Measurements from ENCODE around the gene KCNA5. TPM values are rescaled to one million over a fixed set of nuclear protein-coding genes. Genes with fewer than 3 reads are reported as not detected.

KCNA5 gene
- total and polyA plus RNA-seq, 9 of the 15 experiments (the other 6 are each of a cell fraction or from before 2014, with no cell fraction given): not detected

GRCh38 chr12:5070090-5070489, 26.4 kb downstream of the KCNA5 start:
- no peak overlapping the region for H3K9ac ChIP-seq (ENCODE audit: insufficient read depth in 1 of 2, low read depth in 2 of 2, low read length in 2 of 2)
- intact Hi-C loops (cut with micrococcal nuclease) (no loop called here), in situ Hi-C loops (cut with MboI) (no loop called here)
- POLR2A ChIA-PET: no interaction called here
- no peaks in the 10 kb centered on the region for H3K79me2 ChIP-seq (ENCODE audit: control insufficient read depth, insufficient read depth, low read length)
- CTCF ChIA-PET (ENCODE audit: low intra/inter-chr PET ratio): no interaction called here
- no peak for TF ChIP-seq CGGBP1 (CRISPR knock-in tag; IDR thresholded peaks at IDR 0.05)
- no peak for TF ChIP-seq BDP1 (IDR thresholded peaks at IDR 0.05; ENCODE audit: insufficient read depth, insufficient read length)
- TF ChIP-seq ZNF239 (CRISPR knock-in tag; IDR thresholded peaks at IDR 0.05): no peak
- no peak for TF ChIP-seq ZNF407 (IDR thresholded peaks at IDR 0.05; ENCODE audit: low read depth)
- TF ChIP-seq PTRF (tag; IDR thresholded peaks at IDR 0.05): no peak
- TF ChIP-seq ZNF431 (CRISPR knock-in tag; IDR thresholded peaks at IDR 0.05): no peak
- no peak for TF ChIP-seq TRIM24 (IDR thresholded peaks at IDR 0.05)
- TF ChIP-seq RAD51 (IDR thresholded peaks at IDR 0.05; ENCODE audit: borderline replicate concordance, low read depth): no peak
- TF ChIP-seq DDX20 (tag; IDR thresholded peaks at IDR 0.05; ENCODE audit: low read depth): no peak
- TF ChIP-seq FIP1L1 (IDR thresholded peaks at IDR 0.05; ENCODE audit: low read depth, low read length, poor library complexity, severe bottlenecking): no peak
- TF ChIP-seq SMC3 (conservative IDR thresholded peaks at IDR 0.05; ENCODE audit: insufficient read depth, low read depth, low read length): no peak
- TF ChIP-seq ZNF263 (CRISPR knock-in tag; IDR thresholded peaks at IDR 0.05; ENCODE audit: borderline replicate concordance): no peak
- no peak for TF ChIP-seq PPARD (CRISPR knock-in tag; IDR thresholded peaks at IDR 0.05)
- H3K27ac ChIP-seq (ENCODE audit: extremely low read depth, low read depth, low read length): no peak overlapping the region
- WGBS (ENCODE audit: insufficient coverage, low coverage, missing lambda C conversion rate): 0% methylated on average over 3 of the region's 3 CpGs
- H3K4me1 ChIP-seq (replicated peaks in 1 of 2; ENCODE audit: control insufficient read depth in 2 of 2, insufficient read depth in 2 of 2, low read length in 2 of 2): no peaks in the 10 kb centered on the region
- no TSS peak for BruUV-seq (replicated peaks)
- DNase-seq (ENCODE audit: extremely low read depth in 1 of 4, low spot score in 3 of 4) (no peak), FAIRE-seq (no peak), ATAC-seq (no peak)
- no peaks in the 10 kb centered on the region for H3K9me1 ChIP-seq (ENCODE audit: control insufficient read depth, insufficient read depth, low read length)
- H3K4me2 ChIP-seq (ENCODE audit: insufficient read depth, low read length): no peak overlapping the region
- H3K9me3 ChIP-seq (replicated peaks; ENCODE audit: control insufficient read depth, insufficient read depth, low read depth, low read length): no peaks in the 10 kb centered on the region
- no peaks in the 10 kb centered on the region for H4K20me1 ChIP-seq (replicated peaks; ENCODE audit: control insufficient read depth, insufficient read depth, low read length)
- H3K4me3 ChIP-seq: no peak overlapping the region
- no peak overlapping the region for H2AFZ ChIP-seq (ENCODE audit: low read depth, low read length)
- no peaks in the 10 kb centered on the region for H3K27me3 ChIP-seq (ENCODE audit: control insufficient read depth in 2 of 2, insufficient read depth in 2 of 2, low read length in 2 of 2)
- no peaks in the 10 kb centered on the region for H3K36me3 ChIP-seq (ENCODE audit: control insufficient read depth, insufficient read depth, low read length)
